Measurements from ENCODE around the gene TMEM156.

Gene TMEM156

DNA sequence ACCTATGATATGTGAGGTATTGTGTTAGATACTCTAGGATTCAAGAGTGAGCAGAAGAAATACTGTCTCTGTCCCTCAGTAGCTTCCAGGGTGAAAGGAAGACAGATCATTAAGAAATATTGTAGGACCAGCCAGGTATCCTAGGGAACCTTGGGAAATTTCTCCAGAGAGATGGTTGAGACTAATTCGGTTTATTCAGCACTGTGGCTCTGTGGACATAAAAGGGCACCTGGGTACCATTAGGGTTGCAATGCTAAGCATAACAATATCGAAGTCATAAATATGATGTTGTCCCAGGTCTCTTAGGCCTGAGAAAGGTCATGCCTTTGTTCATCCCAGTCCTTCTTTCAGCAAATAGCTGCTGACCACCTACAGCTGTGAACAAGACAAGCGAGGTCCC, 103.6 kb downstream of the TMEM156 start:
- DNase-seq (ENCODE audit: extremely low read depth in 1 of 2, low read depth in 1 of 2) = no peak

DNA sequence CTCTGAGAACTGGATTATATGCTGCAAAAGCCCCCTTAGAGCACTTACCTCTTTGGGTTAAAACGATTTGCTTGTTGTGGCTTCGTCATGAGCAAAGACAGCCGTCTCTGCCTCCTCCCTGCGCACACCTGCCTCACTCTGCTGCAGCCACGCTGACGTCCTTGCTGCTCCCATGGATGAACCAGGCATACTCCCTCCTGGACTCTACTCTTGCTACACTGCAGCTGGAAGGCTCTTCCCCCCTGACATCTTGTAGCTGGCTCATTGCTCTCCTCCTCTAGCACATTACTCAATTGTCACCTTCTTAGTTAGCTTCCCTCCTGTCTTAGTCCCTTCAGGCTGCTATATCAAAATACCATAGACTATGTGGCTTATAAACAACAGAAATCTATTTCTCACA, 105.3 kb downstream of the TMEM156 start:
- DNase-seq (ENCODE audit: extremely low read depth in 1 of 2, low read depth in 1 of 2) = no peak

DNA sequence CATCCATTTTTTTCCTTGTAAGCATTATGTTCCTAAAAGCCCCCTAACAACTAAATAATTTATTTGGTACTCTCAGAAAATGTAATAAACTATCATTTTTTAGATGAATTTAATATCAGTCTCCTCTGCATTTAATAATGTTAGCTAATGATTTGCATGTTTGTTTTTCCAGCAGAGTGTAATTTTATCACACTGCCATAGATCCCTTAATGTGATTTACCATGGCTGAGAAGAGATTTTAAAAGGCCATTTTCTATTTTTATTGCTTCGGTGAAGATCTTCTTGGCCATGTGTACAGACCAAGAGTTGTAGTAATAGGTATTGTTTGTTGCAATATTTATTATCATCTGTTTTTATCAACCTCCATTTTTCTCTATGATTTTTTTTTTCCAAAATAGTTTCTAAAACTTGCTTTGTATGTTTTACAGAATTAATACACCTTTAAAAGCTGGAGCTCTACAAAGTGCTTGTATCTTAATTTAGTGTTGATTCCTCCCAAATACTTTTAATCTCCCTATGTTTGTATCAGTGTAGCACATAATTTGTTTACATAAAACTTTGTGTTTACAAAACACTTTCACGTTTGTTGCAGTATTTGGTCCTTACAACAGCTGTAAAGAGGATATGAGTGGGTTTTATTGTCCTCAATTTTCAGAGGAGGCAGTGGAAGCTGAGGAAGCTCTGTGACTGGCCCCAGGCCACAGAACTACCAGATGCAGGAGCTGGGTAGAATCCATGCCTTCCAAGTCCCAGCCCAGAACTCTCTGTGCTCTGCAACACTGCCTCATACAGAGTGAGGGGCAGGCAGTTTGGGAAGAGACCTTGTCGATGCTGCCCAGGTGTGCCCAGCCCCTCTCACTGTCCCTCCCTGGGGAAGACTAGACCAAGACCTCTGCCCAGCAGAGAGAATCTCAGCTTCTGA, 106.5 kb downstream of the TMEM156 start:
- no peak for DNase-seq (ENCODE audit: extremely low read depth in 1 of 2, low read depth in 1 of 2)

DNA sequence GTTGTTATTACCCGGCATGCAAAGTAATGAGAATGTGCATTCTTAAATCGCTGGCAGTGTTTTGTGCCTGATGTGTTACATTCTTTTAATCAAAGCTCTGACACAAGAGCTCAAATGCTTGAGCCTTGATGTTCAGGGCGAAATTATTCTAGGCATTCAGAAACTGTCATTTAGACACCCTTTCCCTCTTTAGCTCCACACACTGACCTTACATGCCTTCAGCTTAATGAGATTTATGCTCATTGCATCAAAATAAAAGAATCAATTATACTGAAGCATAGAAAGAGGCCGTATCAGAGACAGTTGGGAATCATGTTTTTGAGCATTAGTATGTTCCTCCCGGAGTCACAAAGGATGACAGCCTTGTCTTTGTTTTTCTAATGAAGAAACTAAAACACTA, 107.9 kb downstream of the TMEM156 start:
- DNase-seq (ENCODE audit: extremely low read depth in 1 of 2, low read depth in 1 of 2) = no peak

DNA sequence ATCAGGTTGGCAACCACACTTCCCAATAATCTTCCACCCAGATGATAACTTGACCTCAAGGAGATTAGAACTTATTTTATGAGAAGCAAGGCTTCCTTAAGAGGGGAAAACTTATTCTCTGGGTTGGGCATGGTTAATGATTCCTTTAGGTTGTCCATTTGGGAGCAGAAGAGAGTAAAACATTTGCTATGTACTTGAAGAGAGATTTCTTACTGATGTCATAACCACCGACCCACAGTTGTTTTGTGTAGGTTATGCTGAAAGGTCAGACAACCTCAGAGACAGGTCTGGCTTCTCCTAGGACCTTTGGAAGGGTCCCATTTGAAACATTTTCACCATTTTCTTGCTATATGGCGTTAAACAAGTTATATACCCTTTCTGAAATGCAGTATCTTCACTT, 108.5 kb downstream of the TMEM156 start:
- DNase-seq (ENCODE audit: extremely low read depth in 1 of 2, low read depth in 1 of 2) = no peak

DNA sequence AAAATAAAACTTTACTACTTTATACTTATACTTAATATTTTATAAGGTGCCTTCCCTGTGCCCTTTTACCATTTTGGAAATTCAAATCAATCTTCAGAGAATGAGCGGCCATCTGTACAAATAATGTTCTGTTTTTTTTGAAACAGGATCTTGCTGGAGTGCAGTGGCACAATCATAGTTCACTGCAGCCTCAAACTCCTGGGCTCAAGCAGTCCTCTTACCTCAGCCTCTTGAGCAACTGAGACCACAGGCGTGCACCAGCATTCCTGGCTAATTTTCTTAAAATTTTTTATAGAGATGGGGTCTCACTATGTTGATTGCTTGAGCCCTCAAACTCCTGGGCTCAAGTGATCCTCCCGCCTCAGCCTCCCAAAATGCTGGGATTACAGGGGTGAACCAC, 111.1 kb downstream of the TMEM156 start:
- DNase-seq (ENCODE audit: extremely low read depth in 1 of 2, low read depth in 1 of 2) = no peak

DNA sequence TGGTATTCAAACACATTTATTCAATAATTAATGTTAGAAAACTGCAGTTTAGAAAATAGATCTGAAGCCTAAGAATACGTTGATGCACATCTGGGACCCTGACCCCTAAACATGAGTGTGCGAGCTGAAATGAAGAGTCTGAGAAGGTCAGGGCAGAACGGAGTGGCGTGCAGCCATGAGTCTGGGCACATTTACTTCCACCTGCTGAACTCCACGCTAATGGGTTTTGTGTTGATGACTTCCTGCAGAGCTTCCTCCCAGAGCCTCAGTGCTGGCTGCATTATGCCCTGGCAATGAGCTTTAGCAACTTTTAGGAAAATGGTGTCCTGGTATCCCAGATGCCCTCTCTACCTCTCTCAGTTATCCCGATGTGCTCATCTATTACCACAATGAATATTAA, 111.5 kb downstream of the TMEM156 start:
- no peak for DNase-seq (ENCODE audit: extremely low read depth in 1 of 2, low read depth in 1 of 2)

DNA sequence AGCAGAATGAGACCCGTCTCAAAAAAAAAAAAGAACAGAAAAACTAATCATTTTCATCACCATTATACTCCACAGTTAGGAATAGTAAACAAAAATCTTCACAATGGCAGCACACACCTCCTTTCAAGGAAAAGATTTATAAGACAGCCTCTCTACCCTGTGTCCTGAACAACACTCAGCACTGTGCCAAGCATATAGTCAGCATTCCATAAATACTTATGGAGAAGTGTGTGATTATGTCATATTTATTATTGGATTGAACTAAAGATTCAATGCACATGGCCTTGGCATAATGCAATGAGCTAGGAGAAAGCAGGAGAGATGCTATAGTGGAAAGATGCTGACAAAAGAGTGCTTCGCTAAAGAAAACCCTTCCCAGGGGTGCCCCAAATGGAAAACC, 112.0 kb downstream of the TMEM156 start:
- no peak for DNase-seq (ENCODE audit: extremely low read depth in 1 of 2, low read depth in 1 of 2)

DNA sequence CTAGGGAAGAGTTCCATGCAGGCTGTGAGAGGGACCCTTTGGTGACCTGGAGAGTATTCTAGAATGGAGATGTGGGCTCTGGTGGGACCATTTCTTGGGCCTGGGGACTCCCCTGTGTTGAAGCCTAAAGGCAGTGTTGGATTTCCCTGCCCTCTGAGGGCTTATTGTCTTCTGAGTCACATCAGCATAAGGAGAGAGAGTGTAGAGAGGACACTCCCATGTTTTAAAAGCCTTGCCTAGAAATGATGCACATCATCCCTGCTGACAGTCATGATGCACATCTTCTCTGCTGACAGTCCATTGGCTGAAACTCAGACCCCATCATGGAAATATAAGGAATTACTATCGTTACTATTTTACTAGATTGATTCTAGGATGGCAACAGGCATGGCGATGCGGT, 112.7 kb downstream of the TMEM156 start:
- no peak for DNase-seq (ENCODE audit: extremely low read depth in 1 of 2, low read depth in 1 of 2)

DNA sequence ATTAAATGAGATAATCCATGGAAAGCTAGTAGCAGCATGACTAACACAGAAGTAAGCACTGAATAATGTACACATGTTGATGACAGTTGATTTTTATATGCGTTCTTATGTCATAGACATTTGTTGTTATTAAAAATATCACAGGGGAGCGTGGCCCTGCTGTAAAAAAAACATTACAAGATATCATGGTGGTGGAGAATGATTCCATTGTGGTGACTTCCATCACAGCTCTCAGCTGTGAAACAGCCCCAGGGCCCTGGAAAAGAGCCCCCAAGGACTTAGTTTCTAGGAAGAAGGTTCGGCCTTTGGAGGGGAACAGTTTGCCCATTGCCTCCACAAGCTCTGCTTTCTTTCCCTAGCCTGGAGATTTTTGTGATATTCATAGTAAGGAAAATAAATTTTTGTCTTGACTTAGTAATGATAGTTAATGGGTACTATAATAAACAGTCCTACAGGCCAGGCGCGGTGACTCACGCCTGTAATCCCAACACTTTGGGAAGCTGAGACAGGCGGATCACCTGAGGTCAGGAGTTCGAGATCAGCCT, 114.7 kb downstream of the TMEM156 start:
- DNase-seq (ENCODE audit: extremely low read depth in 1 of 2, low read depth in 1 of 2) = no peak
